ENCODE data around the gene CHMP3.

- TF ChIP-seq CTCF (conservative IDR thresholded peaks at IDR 0.05): no peak
- no peak for TF ChIP-seq ZFX (IDR thresholded peaks at IDR 0.05)
Measured at GRCh38 chr2:86563650-86564061, 413 bp upstream of the CHMP3 start.
